Placental epithelial cell (primary cell): Measurements from ENCODE around the gene PRELID3B. TPM values are rescaled to one million over a fixed set of nuclear protein-coding genes. Genes with fewer than 3 reads are reported as not detected.

Source experiments
- total RNA-seq: library from RNA; depleted of rRNA; stranded (reverse); fragments of >200 nt; gene quantifications from 2 replicates; pipeline ENCODE4 v1.2.3, GENCODE V29; 2012

PRELID3B gene
- 36.9 and 50.6 TPM in 2 replicates for total RNA-seq

GRCh38 chr20:59042151-59042795 is at the start of gene PRELID3B:
Gene PRELID3B, minus strand, starts transcription at chr20:59042786. Its CDS starts 56 bp downstream, at chr20:59042730.

GRCh38 chr20:59032023-59032712 is 10.4 kb downstream of the PRELID3B start, which contains the start of gene ATP5F1E:
Gene ATP5F1E, minus strand, starts transcription at chr20:59032335. Its CDS starts 84 bp downstream, at chr20:59032251.

GRCh38 chr20:59019217-59019616 is 23.4 kb downstream of the PRELID3B start, which contains the start of gene TUBB1:
Gene TUBB1, plus strand, starts transcription at chr20:59019429. Its CDS starts 94 bp downstream, at chr20:59019523.

GRCh38 chr20:59006864-59007664 is 35.5 kb downstream of the PRELID3B start, which contains the start of gene CTSZ:
Gene CTSZ, minus strand, starts transcription at chr20:59007254. Its CDS starts 126 bp downstream, at chr20:59007128.

Other genes starting within 250 kb of the PRELID3B start
- 0.87 and 1.2 TPM in 2 replicates for gene GNAS-AS1, start 191.9 kb downstream of the PRELID3B start, total RNA-seq
- 764 and 901 TPM in 2 replicates for gene GNAS, start 190.1 kb downstream of the PRELID3B start, total RNA-seq
- 52.2 and 66.9 TPM in 2 replicates for gene NELFCD, start 61.5 kb downstream of the PRELID3B start, total RNA-seq
- gene CTSZ, start 35.5 kb downstream of the PRELID3B start, total RNA-seq = 65.6 and 79.5 TPM in 2 replicates
- gene TUBB1, start 23.4 kb downstream of the PRELID3B start, total RNA-seq = not detected in 2 replicates
- 17.6 and 26.7 TPM in 2 replicates for gene ATP5F1E, start 10.5 kb downstream of the PRELID3B start, total RNA-seq
- gene ZNF831, start 121.0 kb upstream of the PRELID3B start, total RNA-seq = not detected in 2 replicates